ENCODE data around the gene ABHD18.
"Not testable (repeated sequence)": the region's sequence is repeated elsewhere in the genome, so short reads cannot be mapped to it uniquely, and the experiment has no call there.

Gene ABHD18

DNA sequence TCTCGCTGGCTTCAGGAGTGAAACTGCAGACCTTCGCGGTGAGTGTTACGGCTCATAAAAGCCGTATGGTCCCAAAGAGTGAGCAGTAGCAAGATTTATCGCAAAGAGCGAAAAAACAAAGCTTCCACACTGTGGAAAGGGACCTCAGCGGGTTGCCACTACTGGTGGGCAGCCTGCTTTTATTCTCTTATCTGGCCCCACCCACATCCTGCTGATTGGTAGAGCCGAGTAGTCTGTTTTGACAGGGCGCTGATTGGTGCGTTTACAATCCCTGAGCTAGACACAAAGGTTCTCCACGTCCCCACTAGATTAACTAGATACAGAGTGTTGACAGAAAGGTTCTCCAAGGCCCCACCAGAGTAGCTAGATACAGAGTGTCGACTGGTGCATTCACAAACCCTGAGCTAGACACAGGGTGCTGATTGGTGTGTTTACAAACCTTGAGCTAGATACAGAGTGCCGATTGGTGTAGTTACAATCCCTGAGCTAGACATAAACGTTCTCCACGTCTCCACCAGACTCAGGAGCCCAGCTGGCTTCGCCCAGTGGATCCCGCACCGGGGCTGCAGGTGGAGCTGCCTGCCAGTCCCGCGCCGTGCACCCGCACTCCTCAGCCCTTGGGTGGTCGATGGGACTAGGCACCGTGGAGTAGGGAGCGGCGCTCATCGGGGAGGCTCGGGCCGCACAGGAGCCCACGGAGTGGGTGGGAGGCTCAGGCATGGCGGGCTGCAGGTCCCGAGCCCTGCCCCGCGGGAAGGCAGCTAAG is 1.4 kb upstream of the ABHD18 start:
- peak overlapping the region; percentile 100 for H3K4me3 ChIP-seq (ENCODE audit: low read length)
- not testable (repeated sequence) for H3K36me3 ChIP-seq (ENCODE audit: control insufficient read depth, insufficient read depth, low read length, severe bottlenecking); H3K27me3 ChIP-seq (replicated peaks; ENCODE audit: control insufficient read depth, insufficient read depth, low read length); H3K9ac ChIP-seq (ENCODE audit: low read length); H3K9me3 ChIP-seq (ENCODE audit: control insufficient read depth, low read length); H3K4me1 ChIP-seq (ENCODE audit: control insufficient read depth, insufficient read depth, low read length); DNase-seq (ENCODE audit: low read depth)

- H3K36me3 ChIP-seq (ENCODE audit: control insufficient read depth, insufficient read depth, low read length, severe bottlenecking); H3K27me3 ChIP-seq (replicated peaks; ENCODE audit: control insufficient read depth, insufficient read depth, low read length); DNase-seq (ENCODE audit: low read depth); H3K9me3 ChIP-seq (ENCODE audit: control insufficient read depth, low read length); H3K4me1 ChIP-seq (ENCODE audit: control insufficient read depth, insufficient read depth, low read length): not testable (repeated sequence)
- peak overlapping the region; percentile 100 for H3K4me3 ChIP-seq (ENCODE audit: low read length)
- H3K9ac ChIP-seq (ENCODE audit: low read length): peak overlapping the region; percentile 99
Observed at GRCh38 chr4:127964426-127965061, 662 bp upstream of the ABHD18 start.

DNA sequence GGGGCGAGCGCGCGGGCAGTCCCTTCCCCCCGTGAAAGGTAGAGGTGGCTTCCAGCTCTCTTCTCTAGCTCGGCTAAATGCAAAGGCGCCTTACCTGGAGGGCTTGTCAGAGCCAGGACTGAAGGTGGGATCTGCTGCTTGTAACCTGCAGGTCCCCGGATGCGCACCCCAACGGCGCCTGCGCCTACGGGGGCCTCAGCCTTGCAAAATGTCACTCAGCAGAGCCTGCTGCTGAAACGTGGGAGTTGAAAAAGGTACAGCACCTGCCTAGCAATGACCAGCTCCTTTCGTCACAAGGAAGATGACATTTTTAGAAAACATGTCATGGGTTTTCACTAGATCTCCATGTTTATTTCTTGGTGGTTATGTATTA is 583 bp downstream of the ABHD18 start:
- no peaks in the 10 kb centered on the region for H3K27me3 ChIP-seq (replicated peaks; ENCODE audit: control insufficient read depth, insufficient read depth, low read length)
- H3K9ac ChIP-seq (ENCODE audit: low read length): peak overlapping the region; percentile 99
- peak; percentile 40 for DNase-seq (ENCODE audit: low read depth)
- H3K4me3 ChIP-seq (ENCODE audit: low read length): peak overlapping the region; percentile 100
- peaks cover 7% of the 10 kb centered on the region for H3K4me1 ChIP-seq (ENCODE audit: control insufficient read depth, insufficient read depth, low read length)
- H3K9me3 ChIP-seq (ENCODE audit: control insufficient read depth, low read length): no peaks in the 10 kb centered on the region
- no peaks in the 10 kb centered on the region for H3K36me3 ChIP-seq (ENCODE audit: control insufficient read depth, insufficient read depth, low read length, severe bottlenecking)

DNA sequence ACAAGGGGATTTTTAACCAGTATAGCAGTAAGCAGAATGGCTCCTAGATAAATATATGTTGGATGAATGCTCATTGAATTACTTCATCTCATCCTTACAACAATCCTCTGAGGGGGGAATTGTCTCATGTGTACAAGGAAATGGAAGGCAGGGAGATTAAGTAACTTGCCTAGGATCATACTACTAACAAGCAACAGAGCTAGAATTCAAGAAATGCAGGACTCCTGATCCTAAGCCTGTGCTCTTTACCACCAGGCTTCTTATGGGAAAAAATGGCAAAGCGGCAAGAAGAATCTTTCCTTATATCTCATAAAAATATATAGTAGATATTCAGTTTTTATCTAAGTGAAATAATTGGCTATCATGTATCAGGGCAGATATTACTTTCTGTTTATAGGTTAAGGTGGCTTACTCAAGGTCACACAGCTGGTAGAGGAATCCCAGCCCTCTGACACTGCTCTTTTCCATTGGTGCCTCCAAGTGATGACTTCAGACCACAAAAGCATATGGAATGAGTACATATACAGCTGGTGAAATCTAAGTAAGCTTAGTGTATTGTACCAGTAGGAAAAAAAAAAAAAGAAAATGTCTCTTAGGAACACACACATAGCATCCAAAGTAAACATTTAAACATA is 2.1 kb downstream of the ABHD18 start:
- no peak overlapping the region for H3K4me3 ChIP-seq (ENCODE audit: low read length)
- DNase-seq (ENCODE audit: low read depth): peak; percentile 29
- H3K4me1 ChIP-seq (ENCODE audit: control insufficient read depth, insufficient read depth, low read length): peaks cover 7% of the 10 kb centered on the region
- no peaks in the 10 kb centered on the region for H3K36me3 ChIP-seq (ENCODE audit: control insufficient read depth, insufficient read depth, low read length, severe bottlenecking)
- no peaks in the 10 kb centered on the region for H3K9me3 ChIP-seq (ENCODE audit: control insufficient read depth, low read length)
- no peak overlapping the region for H3K9ac ChIP-seq (ENCODE audit: low read length)
- no peaks in the 10 kb centered on the region for H3K27me3 ChIP-seq (replicated peaks; ENCODE audit: control insufficient read depth, insufficient read depth, low read length)

DNA sequence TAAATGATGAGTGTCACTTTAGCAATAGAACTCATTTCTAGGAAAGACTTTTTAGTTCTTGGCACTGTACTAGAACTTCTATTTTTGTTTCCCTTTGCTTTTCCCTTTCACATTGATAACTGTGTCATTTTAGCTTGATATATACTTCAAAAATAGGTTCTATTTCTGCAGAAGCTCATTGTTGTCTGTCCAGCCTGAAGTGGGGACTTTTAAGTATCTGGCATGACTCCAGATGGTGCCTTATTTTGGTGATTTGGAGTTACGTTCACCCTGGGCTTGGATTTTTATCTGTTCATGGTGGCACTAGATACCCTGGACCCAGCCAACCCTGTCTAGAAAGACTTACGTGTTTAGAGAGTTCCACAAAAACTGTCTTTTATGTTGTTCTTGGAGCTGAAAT is 3.4 kb downstream of the ABHD18 start:
- no peaks in the 10 kb centered on the region for H3K9me3 ChIP-seq (ENCODE audit: control insufficient read depth, low read length)
- H3K27me3 ChIP-seq (replicated peaks; ENCODE audit: control insufficient read depth, insufficient read depth, low read length): no peaks in the 10 kb centered on the region
- H3K9ac ChIP-seq (ENCODE audit: low read length): no peak overlapping the region
- peaks cover 7% of the 10 kb centered on the region for H3K4me1 ChIP-seq (ENCODE audit: control insufficient read depth, insufficient read depth, low read length)
- H3K36me3 ChIP-seq (ENCODE audit: control insufficient read depth, insufficient read depth, low read length, severe bottlenecking): peaks cover 5% of the 10 kb centered on the region
- no peak for DNase-seq (ENCODE audit: low read depth)
- no peak overlapping the region for H3K4me3 ChIP-seq (ENCODE audit: low read length)

DNA sequence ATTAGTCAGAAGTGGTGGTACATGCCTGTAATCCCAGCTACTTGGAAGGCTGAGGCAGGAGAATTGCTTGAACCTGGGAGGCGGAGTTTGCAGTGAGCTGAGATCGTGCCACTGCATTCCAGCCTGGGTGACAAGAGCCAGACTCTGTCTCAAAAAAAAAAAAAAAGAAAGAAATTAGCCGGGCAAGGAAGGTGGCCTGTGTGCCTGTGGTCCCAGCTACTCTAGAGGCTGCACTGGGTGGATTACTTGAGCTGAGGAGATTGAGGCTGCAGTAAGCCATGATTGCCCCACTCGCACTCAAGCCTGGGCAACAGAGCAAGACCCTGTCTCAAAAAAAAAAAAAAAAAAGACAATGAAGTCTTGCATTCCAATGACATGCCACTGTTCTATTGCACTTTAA is 5.7 kb downstream of the ABHD18 start:
- not testable (repeated sequence) for H3K4me3 ChIP-seq (ENCODE audit: low read length); H3K9me3 ChIP-seq (ENCODE audit: control insufficient read depth, low read length); H3K9ac ChIP-seq (ENCODE audit: low read length); H3K27me3 ChIP-seq (replicated peaks; ENCODE audit: control insufficient read depth, insufficient read depth, low read length); H3K4me1 ChIP-seq (ENCODE audit: control insufficient read depth, insufficient read depth, low read length); DNase-seq (ENCODE audit: low read depth); H3K36me3 ChIP-seq (ENCODE audit: control insufficient read depth, insufficient read depth, low read length, severe bottlenecking)

- Histone ChIP-seq H3K4me3 (ENCODE audit: low read length) (no peak overlapping the region), H3K9me3 (ENCODE audit: control insufficient read depth, low read length) (peaks cover 5% of the 10 kb centered on the region), H3K9ac (ENCODE audit: low read length) (no peak overlapping the region), H3K4me1 (ENCODE audit: control insufficient read depth, insufficient read depth, low read length) (no peaks in the 10 kb centered on the region), H3K27me3 (replicated peaks; ENCODE audit: control insufficient read depth, insufficient read depth, low read length) (no peaks in the 10 kb centered on the region), H3K36me3 (ENCODE audit: control insufficient read depth, insufficient read depth, low read length, severe bottlenecking) (peaks cover 5% of the 10 kb centered on the region)
- no peak for DNase-seq (ENCODE audit: low read depth)
Observed at GRCh38 chr4:127975121-127975770, 10.0 kb downstream of the ABHD18 start.

- Histone ChIP-seq H3K36me3 (ENCODE audit: control insufficient read depth, insufficient read depth, low read length, severe bottlenecking) (no peaks in the 10 kb centered on the region), H3K9me3 (ENCODE audit: control insufficient read depth, low read length) (peaks cover 5% of the 10 kb centered on the region), H3K4me1 (ENCODE audit: control insufficient read depth, insufficient read depth, low read length) (no peaks in the 10 kb centered on the region), H3K4me3 (ENCODE audit: low read length) (no peak overlapping the region), H3K9ac (ENCODE audit: low read length) (no peak overlapping the region), H3K27me3 (replicated peaks; ENCODE audit: control insufficient read depth, insufficient read depth, low read length) (no peaks in the 10 kb centered on the region)
- no peak for DNase-seq (ENCODE audit: low read depth)
Observed at GRCh38 chr4:127978930-127979329, 13.7 kb downstream of the ABHD18 start.

DNA sequence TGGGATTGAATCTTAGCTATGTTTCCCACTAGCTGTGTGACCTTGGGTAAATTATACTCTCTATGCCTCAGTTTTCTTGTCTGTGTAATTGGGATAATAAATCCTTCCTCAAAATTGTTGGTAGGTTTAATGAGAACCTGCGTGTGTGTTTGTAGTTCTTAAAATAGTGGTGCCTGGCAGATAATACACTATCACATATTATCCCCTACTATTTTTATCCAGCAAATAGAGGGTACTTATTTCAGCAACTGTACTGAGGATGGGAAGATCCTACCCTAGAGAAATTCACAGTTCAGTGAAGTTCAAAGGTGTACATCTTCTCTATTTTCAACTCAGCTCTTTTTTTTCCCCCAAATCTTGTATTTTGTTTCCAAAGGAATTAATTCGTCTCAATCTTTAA is 17.2 kb downstream of the ABHD18 start:
- Histone ChIP-seq H3K4me1 (ENCODE audit: control insufficient read depth, insufficient read depth, low read length) (no peaks in the 10 kb centered on the region), H3K27me3 (replicated peaks; ENCODE audit: control insufficient read depth, insufficient read depth, low read length) (no peaks in the 10 kb centered on the region), H3K36me3 (ENCODE audit: control insufficient read depth, insufficient read depth, low read length, severe bottlenecking) (peaks cover 6% of the 10 kb centered on the region), H3K4me3 (ENCODE audit: low read length) (no peak overlapping the region), H3K9ac (ENCODE audit: low read length) (no peak overlapping the region), H3K9me3 (ENCODE audit: control insufficient read depth, low read length) (peaks cover 5% of the 10 kb centered on the region)
- no peak for DNase-seq (ENCODE audit: low read depth)

- H3K27me3 ChIP-seq (replicated peaks; ENCODE audit: control insufficient read depth, insufficient read depth, low read length): no peaks in the 10 kb centered on the region
- H3K36me3 ChIP-seq (ENCODE audit: control insufficient read depth, insufficient read depth, low read length, severe bottlenecking): peaks cover 9% of the 10 kb centered on the region
- no peak overlapping the region for H3K9ac ChIP-seq (ENCODE audit: low read length)
- DNase-seq (ENCODE audit: low read depth): no peak
- no peaks in the 10 kb centered on the region for H3K4me1 ChIP-seq (ENCODE audit: control insufficient read depth, insufficient read depth, low read length)
- no peak overlapping the region for H3K4me3 ChIP-seq (ENCODE audit: low read length)
- H3K9me3 ChIP-seq (ENCODE audit: control insufficient read depth, low read length): no peaks in the 10 kb centered on the region
Observed at GRCh38 chr4:127985989-127986388, 20.8 kb downstream of the ABHD18 start.

GRCh38 chr4:127988638-127989037 is 23.4 kb downstream of the ABHD18 start:
- no peaks in the 10 kb centered on the region for H3K27me3 ChIP-seq (replicated peaks; ENCODE audit: control insufficient read depth, insufficient read depth, low read length)
- peaks cover 9% of the 10 kb centered on the region for H3K36me3 ChIP-seq (ENCODE audit: control insufficient read depth, insufficient read depth, low read length, severe bottlenecking)
- no peaks in the 10 kb centered on the region for H3K4me1 ChIP-seq (ENCODE audit: control insufficient read depth, insufficient read depth, low read length)
- no peak for DNase-seq (ENCODE audit: low read depth)
- H3K4me3 ChIP-seq (ENCODE audit: low read length): no peak overlapping the region
- no peaks in the 10 kb centered on the region for H3K9me3 ChIP-seq (ENCODE audit: control insufficient read depth, low read length)
- H3K9ac ChIP-seq (ENCODE audit: low read length): no peak overlapping the region

All from adipocyte (in vitro differentiated cells).